ENCODE data around the gene TNFRSF13B.

- no peak for TF ChIP-seq EZH2 (IDR thresholded peaks at IDR 0.05; ENCODE audit: low read depth)
- TF ChIP-seq CTCF (conservative IDR thresholded peaks at IDR 0.05) = no peak
Measured at GRCh38 chr17:16980061-16980460, 8.1 kb upstream of the TNFRSF13B start.
